Large intestine (tissue), 3 donors: ENCODE data around the gene SNN. TPM values are rescaled to one million over a fixed set of nuclear protein-coding genes. Genes with fewer than 3 reads are reported as not detected.
A peak's percentile ranks its signal among the peaks of the same experiment; 100 is the strongest.

Experiments used
- DNase-seq, 2 donors: peaks; one replicate each; pipeline versions ENCODE4 v3.0.0 to v3.0.0-alpha.2; 2013
- H3K27ac ChIP-seq: one replicate; pipeline ENCODE4 v1.5.1; 2013; ENCODE audit warnings: low read length
- H3K27me3 ChIP-seq: 2 replicates; pipeline ENCODE4 v1.6.1; 2013; ENCODE audit warnings: low read length; ENCODE audit not compliant: control insufficient read depth, insufficient read depth
- H3K36me3 ChIP-seq: 2 replicates; pipeline ENCODE4 v1.6.1; 2013; ENCODE audit warnings: low read length; ENCODE audit not compliant: control insufficient read depth, insufficient read depth
- H3K4me1 ChIP-seq: one replicate; pipeline ENCODE4 v1.6.1; 2013; ENCODE audit warnings: low read length; ENCODE audit not compliant: control insufficient read depth, insufficient read depth
- H3K4me3 ChIP-seq: one replicate; pipeline ENCODE4 v1.5.1; 2013; ENCODE audit warnings: low read length
- H3K9me3 ChIP-seq: one replicate; pipeline ENCODE4 v1.6.1; 2013; ENCODE audit warnings: mild to moderate bottlenecking, low read depth, low read length, moderate library complexity; ENCODE audit not compliant: control insufficient read depth
- WGBS: methylation state at CpG from one replicate; pipeline ENCODE4 v1.1.5; 2013; ENCODE audit warnings: low lambda C conversion rate; ENCODE audit not compliant: insufficient coverage; 5-methylcytosine and 5-hydroxymethylcytosine counted together
- polyA plus RNA-seq: library from polyadenylated mRNA; unstranded; fragments of 120-200 nt; gene quantifications from one replicate; pipeline ENCODE4 v1.2.1, GENCODE V29; 2013

The SNN gene
- polyA plus RNA-seq, 1 donor, result 9.7 TPM

GRCh38 chr16:11667221-11667823, 933 bp upstream of the SNN start:
- no peaks in the 10 kb centered on the region for H3K9me3 ChIP-seq
- 80% methylated on average over 1 of the region's 11 CpGs for WGBS
- peaks cover 16% of the 10 kb centered on the region for H3K27me3 ChIP-seq
- H3K27ac ChIP-seq, result no peak overlapping the region
- H3K4me3 ChIP-seq, result peak overlapping the region; percentile 47
- H3K4me1 ChIP-seq, result peaks cover 5% of the 10 kb centered on the region
- no peaks in the 10 kb centered on the region for H3K36me3 ChIP-seq
- no peak for DNase-seq

GRCh38 chr16:11668623-11669379, 546 bp downstream of the SNN start:
- Histone ChIP-seq H3K27me3 (peaks cover 16% of the 10 kb centered on the region), H3K4me1 (peaks cover 5% of the 10 kb centered on the region), H3K9me3 (no peaks in the 10 kb centered on the region), H3K36me3 (no peaks in the 10 kb centered on the region), H3K4me3 (peak overlapping the region; percentile 55), H3K27ac (no peak overlapping the region)
- peak in 1 of 2 donors; percentile 35 for DNase-seq
- no CpG with 5 or more reads among the region's 97 CpGs for WGBS

GRCh38 chr16:11669380-11670146, 1.3 kb downstream of the SNN start:
- peaks cover 9% of the 10 kb centered on the region for H3K4me1 ChIP-seq
- no peaks in the 10 kb centered on the region for H3K9me3 ChIP-seq
- H3K27me3 ChIP-seq, result peaks cover 16% of the 10 kb centered on the region
- WGBS, result no CpG with 5 or more reads among the region's 22 CpGs
- no peak overlapping the region for H3K27ac ChIP-seq
- no peak for DNase-seq
- H3K4me3 ChIP-seq, result peak overlapping the region; percentile 55
- H3K36me3 ChIP-seq, result no peaks in the 10 kb centered on the region

- no peaks in the 10 kb centered on the region for H3K9me3 ChIP-seq
- no peaks in the 10 kb centered on the region for H3K36me3 ChIP-seq
- peaks cover 16% of the 10 kb centered on the region for H3K27me3 ChIP-seq
- WGBS, result no CpG with 5 or more reads among the region's 27 CpGs
- no peak overlapping the region for H3K27ac ChIP-seq
- H3K4me3 ChIP-seq, result no peak overlapping the region
- peaks cover 16% of the 10 kb centered on the region for H3K4me1 ChIP-seq
- no peak for DNase-seq
Measured at GRCh38 chr16:11670171-11671131, 2.2 kb downstream of the SNN start.

- Histone ChIP-seq H3K4me3 (no peak overlapping the region), H3K27ac (no peak overlapping the region)
Measured at GRCh38 chr16:11671271-11671670, 3.0 kb downstream of the SNN start.

GRCh38 chr16:11671676-11672075, 3.4 kb downstream of the SNN start:
- peaks cover 7% of the 10 kb centered on the region for H3K36me3 ChIP-seq
- H3K27ac ChIP-seq, result no peak overlapping the region
- H3K9me3 ChIP-seq, result no peaks in the 10 kb centered on the region
- H3K4me3 ChIP-seq, result no peak overlapping the region
- WGBS, result no CpG with 5 or more reads among the region's 8 CpGs
- peaks cover 16% of the 10 kb centered on the region for H3K4me1 ChIP-seq
- DNase-seq, result no peak
- H3K27me3 ChIP-seq, result peaks cover 16% of the 10 kb centered on the region

More at GRCh38 chr16:11671271-11671670, 3.0 kb downstream of the SNN start:
- no CpG with 5 or more reads among the region's 2 CpGs for WGBS
- Histone ChIP-seq H3K27me3 (peaks cover 16% of the 10 kb centered on the region), H3K9me3 (no peaks in the 10 kb centered on the region), H3K4me1 (peaks cover 16% of the 10 kb centered on the region), H3K36me3 (peaks cover 3% of the 10 kb centered on the region)
- DNase-seq, result no peak

GRCh38 chr16:11672206-11673090, 4.2 kb downstream of the SNN start:
- peaks cover 16% of the 10 kb centered on the region for H3K4me1 ChIP-seq
- DNase-seq, result no peak

GRCh38 chr16:11673091-11674000, 5.1 kb downstream of the SNN start:
- Histone ChIP-seq H3K9me3 (no peaks in the 10 kb centered on the region), H3K27ac (no peak overlapping the region), H3K27me3 (peaks cover 11% of the 10 kb centered on the region), H3K4me3 (no peak overlapping the region), H3K4me1 (peaks cover 11% of the 10 kb centered on the region), H3K36me3 (peaks cover 24% of the 10 kb centered on the region)
- WGBS, result no CpG with 5 or more reads among the region's 25 CpGs
- no peak for DNase-seq

More at GRCh38 chr16:11672206-11673090, 4.2 kb downstream of the SNN start:
- no peaks in the 10 kb centered on the region for H3K9me3 ChIP-seq
- no peak overlapping the region for H3K27ac ChIP-seq
- peaks cover 14% of the 10 kb centered on the region for H3K27me3 ChIP-seq
- WGBS, result no CpG with 5 or more reads among the region's 25 CpGs
- no peak overlapping the region for H3K4me3 ChIP-seq
- peaks cover 15% of the 10 kb centered on the region for H3K36me3 ChIP-seq
